B cell (primary cell): ENCODE data around the gene NRBP1. TPM values are rescaled to one million over a fixed set of nuclear protein-coding genes. Genes with fewer than 3 reads are reported as not detected.

Source experiments
- ATAC-seq: fragments of 200-7000 bp; cut with Tn5 transposase; one replicate; pipeline ENCODE4 v1.10.0; 2021; ENCODE audit warnings: low read depth, mild to moderate bottlenecking, moderate number of reproducible peaks, moderate library complexity
- CTCF ChIA-PET: fragments of 350-600 bp; sonication (Branson Sonifier 250); formaldehyde crosslinking; loops from one replicate; lab custom pipeline; 2021; ENCODE audit warnings: antibody characterized with exemption, inconsistent platforms; lab: Charles Lee
- POLR2A ChIA-PET: fragments of 350-600 bp; sonication (Branson Sonifier 250); formaldehyde crosslinking; loops from one replicate; lab custom pipeline; 2021; ENCODE audit warnings: antibody characterized with exemption; lab: Charles Lee
- DNase-seq: peaks from one replicate; pipeline ENCODE4 v3.0.0; 2013
- H2AFZ ChIP-seq: 2 replicates; pipeline ENCODE4 v1.6.1; 2012; ENCODE audit warnings: mild to moderate bottlenecking, low read depth, low read length; ENCODE audit not compliant: insufficient read depth, poor library complexity, severe bottlenecking
- H3K27ac ChIP-seq, 2 donors: 1 replicate in 1 of 2; 2 replicates in 1 of 2; pipeline ENCODE4 v1.5.1; 2012 to 2013; ENCODE audit warnings: low read length in 2 of 2, mild to moderate bottlenecking in 2 of 2, moderate library complexity in 1 of 2
- H3K27me3 ChIP-seq, 4 experiments: fragments of 200-600 bp in 1 of 4; sonication (generic) in 1 of 4; replicated peaks in 1 of 4; 1 replicate in 2 of 4; 2 replicates in 2 of 4; pipeline versions ENCODE4 v1.6.1 to v1.7.0; 2013 to 2016; ENCODE audit warnings: low read length in 3 of 4, mild to moderate bottlenecking in 2 of 4, mixed read lengths in 1 of 4, moderate library complexity in 1 of 4; ENCODE audit not compliant: insufficient read depth in 4 of 4, control insufficient read depth in 3 of 4; ENCODE audit errors: control extremely low read depth in 1 of 4
- H3K36me3 ChIP-seq, 2 experiments: replicated peaks in 1 of 2; 1 replicate in 1 of 2; 2 replicates in 1 of 2; pipeline versions ENCODE4 v1.6.1 to v1.7.1; 2013; ENCODE audit warnings: low read length in 1 of 2; ENCODE audit not compliant: insufficient read depth in 2 of 2, control insufficient read depth in 1 of 2; ENCODE audit errors: control extremely low read depth in 1 of 2, extremely low read depth in 1 of 2
- H3K4me1 ChIP-seq, 2 donors: fragments of 200-600 bp in 1 of 2; sonication (generic) in 1 of 2; 1 replicate in 1 of 2; 2 replicates in 1 of 2; pipeline versions ENCODE4 v1.5.1 to v1.6.1; 2013 to 2017; ENCODE audit warnings: low read length in 2 of 2; ENCODE audit not compliant: control insufficient read depth in 2 of 2, insufficient read depth in 2 of 2
- H3K4me2 ChIP-seq: replicated peaks from 2 replicates; pipeline ENCODE3; 2012; ENCODE audit warnings: mild to moderate bottlenecking, low read depth, low read length; ENCODE audit not compliant: poor library complexity, severe bottlenecking
- H3K4me3 ChIP-seq, 5 experiments: fragments of 200-600 bp in 1 of 5; sonication (generic) in 1 of 5; 1 replicate in 3 of 5; 2 replicates in 2 of 5; pipeline versions ENCODE4 v1.5.1 to v1.7.0; 2011 to 2016; ENCODE audit warnings: low read length in 4 of 5, mild to moderate bottlenecking in 4 of 5, low read depth in 2 of 5, control low read depth in 1 of 5, moderate library complexity in 1 of 5; ENCODE audit not compliant: insufficient read depth in 1 of 5; ENCODE audit errors: control extremely low read depth in 1 of 5, extremely low read depth in 1 of 5
- H3K79me2 ChIP-seq: fragments of 200-600 bp; sonication (generic); one replicate; pipeline ENCODE4 v1.6.0; 2016; ENCODE audit warnings: low read length; ENCODE audit not compliant: control insufficient read depth, insufficient read depth
- H3K9ac ChIP-seq: fragments of 200-600 bp; sonication (generic); 2 replicates; pipeline ENCODE4 v1.6.1; 2017; ENCODE audit warnings: mild to moderate bottlenecking, low read length, moderate library complexity
- H3K9me3 ChIP-seq, 3 donors: one replicate each; pipeline versions ENCODE4 v1.6.1 to v1.7.1; 2013; ENCODE audit warnings: low read length in 2 of 3; ENCODE audit not compliant: control insufficient read depth in 2 of 3, insufficient read depth in 1 of 3; ENCODE audit errors: control extremely low read depth in 1 of 3
- H4K20me1 ChIP-seq: 2 replicates; pipeline ENCODE4 v1.6.0; 2012; ENCODE audit warnings: mild to moderate bottlenecking, low read length; ENCODE audit not compliant: insufficient read depth, control insufficient read depth, poor library complexity, severe bottlenecking
- H3K27ac Mint-ChIP-seq: one replicate; pipeline ENCODE4 v1.8.0; 2021; ENCODE audit warnings: mixed read lengths
- H3K27me3 Mint-ChIP-seq: one replicate; pipeline ENCODE4 v1.8.0; 2021; ENCODE audit warnings: mixed read lengths
- H3K4me1 Mint-ChIP-seq: one replicate; pipeline ENCODE4 v1.8.0; 2021; ENCODE audit warnings: mixed read lengths
- H3K4me3 Mint-ChIP-seq: one replicate; pipeline ENCODE4 v1.8.0; 2021; ENCODE audit warnings: mixed read lengths
- H3K9me3 Mint-ChIP-seq: one replicate; pipeline ENCODE4 v1.8.0; 2022; ENCODE audit warnings: mixed read lengths; ENCODE audit not compliant: insufficient read depth
- CTCF ChIP-seq: fragments of 200-600 bp; IDR thresholded peaks from one replicate; pipeline ENCODE4 v1.8.0; 2022; ENCODE audit warnings: antibody characterized with exemption, mild to moderate bottlenecking
- EZH2 ChIP-seq: IDR thresholded peaks from 2 replicates; pipeline ENCODE4 v1.6.1; 2012; ENCODE audit warnings: borderline replicate concordance, low read depth, mild to moderate bottlenecking, moderate library complexity, low read length; ENCODE audit not compliant: insufficient read depth, poor library complexity, severe bottlenecking
- whole genome bisulfite sequencing: methylation state at CpG from one replicate; pipeline ENCODE4 v1.1.5; 2013; ENCODE audit warnings: missing lambda C conversion rate; ENCODE audit not compliant: insufficient coverage; 5-methylcytosine and 5-hydroxymethylcytosine counted together
- intact Hi-C: fragments of 100-400 bp; cut with micrococcal nuclease; formaldehyde crosslinking; loops from one replicate; pipeline ENCODE4 v1.10.0; 2022
- polyA plus RNA-seq: library from polyadenylated mRNA; depleted of rRNA; stranded (reverse); fragments of >200 nt; gene quantifications from 2 replicates; pipeline ENCODE4 v1.2.3, GENCODE V29; 2012
- total RNA-seq, 2 donors: library from RNA; stranded (reverse); fragments of 120-200 nt in 1 of 2; gene quantifications; 1 replicate in 1 of 2; 2 replicates in 1 of 2; pipeline versions ENCODE4 v1.2.3 to v1.2.4, GENCODE V29; 2013 to 2022

Gene NRBP1
- total and polyA plus RNA-seq, 2 donors (not counting 1 experiment from before 2014, with no cell fraction given), result 69.2 to 115 TPM

GRCh38 chr2:27398962-27399361 is 29.5 kb upstream of the NRBP1 start:
- 96% methylated on average over 4 of the region's 5 CpGs for WGBS
- H3K4me3 ChIP-seq, result no peak overlapping the region
- H3K4me3 Mint-ChIP-seq, result no peak overlapping the region
- intact Hi-C loops, result no loop called here
- H2AFZ ChIP-seq, result no peak overlapping the region
- DNase-seq (no peak), ATAC-seq (no peak)
- H3K9ac ChIP-seq, result no peak overlapping the region
- H3K4me1 ChIP-seq, result peaks cover 0 to 2% of the 10 kb centered on the region in 2 donors
- H3K27ac ChIP-seq, result no peak overlapping the region
- peaks cover 2% of the 10 kb centered on the region in 2 experiments for H3K36me3 ChIP-seq
- peaks cover 42% of the 10 kb centered on the region for H4K20me1 ChIP-seq
- H3K4me2 ChIP-seq, result no peak overlapping the region
- no peaks in the 10 kb centered on the region for H3K9me3 ChIP-seq
- no peaks in the 10 kb centered on the region for H3K27me3 Mint-ChIP-seq
- H3K4me1 Mint-ChIP-seq, result peaks cover 18% of the 10 kb centered on the region
- no peaks in the 10 kb centered on the region for H3K9me3 Mint-ChIP-seq
- no peaks in the 10 kb centered on the region for H3K27me3 ChIP-seq
- POLR2A ChIA-PET, result no interaction called here
- H3K79me2 ChIP-seq, result peaks cover 98% of the 10 kb centered on the region
- CTCF ChIA-PET, result no interaction called here
- H3K27ac Mint-ChIP-seq, result peak overlapping the region; percentile 26
- TF ChIP-seq EZH2 (no peak), CTCF (no peak)

GRCh38 chr2:27400348-27401135 is 27.9 kb upstream of the NRBP1 start:
- no peaks in the 10 kb centered on the region for H3K27me3 Mint-ChIP-seq
- Histone ChIP-seq H3K9me3 (no peaks in the 10 kb centered on the region), H4K20me1 (peaks cover 42% of the 10 kb centered on the region), H2AFZ (no peak overlapping the region), H3K4me2 (no peak overlapping the region), H3K79me2 (peaks cover 98% of the 10 kb centered on the region), H3K27me3 (no peaks in the 10 kb centered on the region), H3K27ac (no peak overlapping the region), H3K4me3 (no peak overlapping the region), H3K36me3 (peaks cover 2 to 7% of the 10 kb centered on the region in 2 experiments), H3K9ac (no peak overlapping the region), H3K4me1 (peaks cover 0 to 2% of the 10 kb centered on the region in 2 donors)
- H3K27ac Mint-ChIP-seq, result no peak overlapping the region
- TF ChIP-seq CTCF (no peak), EZH2 (no peak)
- DNase-seq (no peak), ATAC-seq (no peak)
- no peak overlapping the region for H3K4me3 Mint-ChIP-seq
- POLR2A ChIA-PET, result no interaction called here
- CTCF ChIA-PET, result no interaction called here
- H3K9me3 Mint-ChIP-seq, result no peaks in the 10 kb centered on the region
- intact Hi-C loops, result loop anchor here (10.0 kb wide), 1 partner anchor 186 kb away; the partner anchor contains the start of genes ATRAID, CAD and SLC5A6
- WGBS, result no CpG with 5 or more reads among the region's 2 CpGs
- peaks cover 18% of the 10 kb centered on the region for H3K4me1 Mint-ChIP-seq
